ENCODE data around the gene SULF2. TPM values are rescaled to one million over a fixed set of nuclear protein-coding genes. Genes with fewer than 3 reads are reported as not detected.

SULF2 gene
- total RNA-seq, 1 experiment from 2014 or later, result 13.0 TPM

- ATAC-seq, result peak; percentile 95
- intact Hi-C loops (cut with micrococcal nuclease), result loop anchor here (2.0 kb wide), 1 partner anchor 895 kb away; no protein-coding TSS in a partner anchor
- no peaks in the 10 kb centered on the region for H3K79me2 ChIP-seq (ENCODE audit: insufficient read depth, low read length)
- ChIA-PET RAD21 (ENCODE audit: low non-redundant PET in 1 of 2, low total read pairs in 2 of 2, uncharacterized antibody in 2 of 2, unreplicated experiment in 2 of 2) (no interaction called here), CTCF (interaction anchor here (0.5 to 2.0 kb wide), 9 partner anchors 9 to 895 kb away, joined by 3 to 15 read pairs (median 4); partner anchors contain the start of gene SULF2), POLR2A (no interaction called here)
- H2AFZ ChIP-seq (ENCODE audit: low read depth, low read length, poor library complexity, severe bottlenecking), result peak overlapping the region; percentile 13
- H3K9me3 ChIP-seq (ENCODE audit: control insufficient read depth in 1 of 2, insufficient read depth in 1 of 2, low read depth in 1 of 2, low read length in 2 of 2), result no peaks in the 10 kb centered on the region
- peak; percentile 82 for TF ChIP-seq RAD21 (IDR thresholded peaks at IDR 0.05; ENCODE audit: low read depth)
- TF ChIP-seq CTCF (IDR thresholded peaks at IDR 0.05 in 2 of 3, conservative IDR thresholded peaks at IDR 0.05 in 1 of 3; ENCODE audit: borderline replicate concordance in 1 of 3, insufficient read depth in 1 of 3, low read depth in 2 of 3, low read length in 2 of 3), result peak; percentile 62 to 96 (median 96)
- TF ChIP-seq TCF7L2 (IDR thresholded peaks at IDR 0.05; ENCODE audit: borderline replicate concordance, extremely low read depth, insufficient read depth, insufficient read length), result peak; percentile 90
- TF ChIP-seq ZFX (IDR thresholded peaks at IDR 0.05), result no peak
- peak; percentile 55; the same call in 1 of the 2 replicates for TF ChIP-seq MAX (IDR thresholded peaks at IDR 0.05)
- TF ChIP-seq ZNF274 (IDR thresholded peaks at IDR 0.05; ENCODE audit: low read depth, low read length), result no peak
- TF ChIP-seq JUND (IDR thresholded peaks at IDR 0.05), result no peak
- H3K27me3 ChIP-seq (ENCODE audit: insufficient read depth, low read length), result no peaks in the 10 kb centered on the region
- H3K36me3 ChIP-seq (ENCODE audit: control insufficient read depth in 1 of 2, insufficient read depth in 2 of 2, low read length in 2 of 2), result no peaks in the 10 kb centered on the region
- no peak overlapping the region for H3K4me2 ChIP-seq (ENCODE audit: low read length)
- no peaks in the 10 kb centered on the region for H3K9me2 ChIP-seq (ENCODE audit: insufficient read depth)
- no peak overlapping the region for H3K4me3 ChIP-seq (replicated peaks in 1 of 2; ENCODE audit: low read depth in 1 of 2, low read length in 2 of 2)
- H3K9ac ChIP-seq (ENCODE audit: low read length), result no peak overlapping the region
- no peak overlapping the region for H3K27ac ChIP-seq (ENCODE audit: low read depth, low read length)
- DNase-seq (ENCODE audit: low read depth, low spot score), result peak; percentile 82
- no peaks in the 10 kb centered on the region for H4K20me1 ChIP-seq (ENCODE audit: insufficient read depth)
- BruUV-seq (replicated peaks), result no TSS peak
- peaks cover 0 to 10% of the 10 kb centered on the region in 2 experiments; a peak in 2 of 4 replicates for H3K4me1 ChIP-seq (ENCODE audit: control insufficient read depth in 1 of 2, insufficient read depth in 2 of 2, low read length in 2 of 2)
These were observed 59.9 kb downstream of the SULF2 start for GRCh38 chr20:47725248-47725973.
